Measurements from ENCODE around the gene ANKS1A.

ANKS1A gene

GRCh38 chr6:35049900-35050756, 161.1 kb downstream of the ANKS1A start:
- TF ChIP-seq CTCF (conservative IDR thresholded peaks at IDR 0.05; ENCODE audit: low read length) (no peak), EZH2phosphoT487 (IDR thresholded peaks at IDR 0.05; ENCODE audit: borderline replicate concordance) (no peak)
- H3K27me3 ChIP-seq (ENCODE audit: insufficient read depth, low read length, poor library complexity, severe bottlenecking) = no peaks in the 10 kb centered on the region
- H3K9me3 ChIP-seq (ENCODE audit: insufficient read depth, low read depth, low read length) = no peaks in the 10 kb centered on the region
- H3K9ac ChIP-seq (ENCODE audit: low read depth, low read length, poor library complexity, severe bottlenecking) = peak overlapping the region; percentile 76
- H2AFZ ChIP-seq (ENCODE audit: low read length) = no peak overlapping the region
- peak overlapping the region; percentile 13 for H3K4me2 ChIP-seq (ENCODE audit: low read depth, low read length, poor library complexity, severe bottlenecking)
- H4K20me1 ChIP-seq (ENCODE audit: insufficient read depth, low read length, poor library complexity, severe bottlenecking) = no peaks in the 10 kb centered on the region
- peaks cover 75% of the 10 kb centered on the region for H3K4me1 ChIP-seq (ENCODE audit: insufficient read depth, low read length, poor library complexity, severe bottlenecking)
- no peak overlapping the region for H3K4me3 ChIP-seq (ENCODE audit: low read length, poor library complexity, severe bottlenecking)
- H3K79me2 ChIP-seq (ENCODE audit: insufficient read depth, low read length) = no peaks in the 10 kb centered on the region
- H3F3A ChIP-seq (ENCODE audit: low read depth) = peaks cover 26% of the 10 kb centered on the region
- H3K9me2 ChIP-seq (replicated peaks; ENCODE audit: low read depth, low read length) = no peaks in the 10 kb centered on the region
- no peaks in the 10 kb centered on the region for H3K36me3 ChIP-seq (ENCODE audit: insufficient read depth, low read length)

- Histone ChIP-seq H3K9ac (ENCODE audit: low read depth, low read length, poor library complexity, severe bottlenecking) (peak overlapping the region; percentile 76), H4K20me1 (ENCODE audit: insufficient read depth, low read length, poor library complexity, severe bottlenecking) (no peaks in the 10 kb centered on the region), H3K9me2 (replicated peaks; ENCODE audit: low read depth, low read length) (no peaks in the 10 kb centered on the region), H3F3A (ENCODE audit: low read depth) (peaks cover 26% of the 10 kb centered on the region), H3K4me3 (ENCODE audit: low read length, poor library complexity, severe bottlenecking) (no peak overlapping the region), H3K27me3 (ENCODE audit: insufficient read depth, low read length, poor library complexity, severe bottlenecking) (no peaks in the 10 kb centered on the region), H3K9me3 (ENCODE audit: insufficient read depth, low read depth, low read length) (no peaks in the 10 kb centered on the region), H3K36me3 (ENCODE audit: insufficient read depth, low read length) (no peaks in the 10 kb centered on the region), H2AFZ (ENCODE audit: low read length) (no peak overlapping the region), H3K4me1 (ENCODE audit: insufficient read depth, low read length, poor library complexity, severe bottlenecking) (peaks cover 67% of the 10 kb centered on the region), H3K79me2 (ENCODE audit: insufficient read depth, low read length) (no peaks in the 10 kb centered on the region), H3K4me2 (ENCODE audit: low read depth, low read length, poor library complexity, severe bottlenecking) (peak overlapping the region; percentile 13)
- no peak for TF ChIP-seq EZH2phosphoT487 (IDR thresholded peaks at IDR 0.05; ENCODE audit: borderline replicate concordance)
- TF ChIP-seq CTCF (conservative IDR thresholded peaks at IDR 0.05; ENCODE audit: low read length) = no peak
Measured at GRCh38 chr6:35050757-35051330, 161.8 kb downstream of the ANKS1A start.

GRCh38 chr6:35051396-35051795, 162.3 kb downstream of the ANKS1A start:
- H3K9me2 ChIP-seq (replicated peaks; ENCODE audit: low read depth, low read length) = no peaks in the 10 kb centered on the region
- H2AFZ ChIP-seq (ENCODE audit: low read length) = no peak overlapping the region
- no peak overlapping the region for H3K4me2 ChIP-seq (ENCODE audit: low read depth, low read length, poor library complexity, severe bottlenecking)
- peaks cover 62% of the 10 kb centered on the region for H3K4me1 ChIP-seq (ENCODE audit: insufficient read depth, low read length, poor library complexity, severe bottlenecking)
- no peaks in the 10 kb centered on the region for H3K9me3 ChIP-seq (ENCODE audit: insufficient read depth, low read depth, low read length)
- H3K27me3 ChIP-seq (ENCODE audit: insufficient read depth, low read length, poor library complexity, severe bottlenecking) = no peaks in the 10 kb centered on the region
- no peaks in the 10 kb centered on the region for H4K20me1 ChIP-seq (ENCODE audit: insufficient read depth, low read length, poor library complexity, severe bottlenecking)
- no peak for TF ChIP-seq CTCF (conservative IDR thresholded peaks at IDR 0.05; ENCODE audit: low read length)
- H3K4me3 ChIP-seq (ENCODE audit: low read length, poor library complexity, severe bottlenecking) = no peak overlapping the region
- H3K36me3 ChIP-seq (ENCODE audit: insufficient read depth, low read length) = no peaks in the 10 kb centered on the region
- H3K9ac ChIP-seq (ENCODE audit: low read depth, low read length, poor library complexity, severe bottlenecking) = no peak overlapping the region
- H3K79me2 ChIP-seq (ENCODE audit: insufficient read depth, low read length) = no peaks in the 10 kb centered on the region
- peaks cover 23% of the 10 kb centered on the region for H3F3A ChIP-seq (ENCODE audit: low read depth)

Measured in Loucy (cell line).